A204.1 (cell line): ENCODE measurements around the gene IL9R.
A peak's percentile ranks its signal among the peaks of the same experiment; 100 is the strongest.
"Not testable (repeated sequence)": the region's sequence is repeated elsewhere in the genome, so short reads cannot be mapped to it uniquely, and the experiment has no call there.

Experiments used
- FAIRE-seq: peaks from 2 replicates; lab custom pipeline; 2012; peaks lifted over from hg19 to GRCh38; lab: Jason Lieb, UNC

IL9R gene, protein sequence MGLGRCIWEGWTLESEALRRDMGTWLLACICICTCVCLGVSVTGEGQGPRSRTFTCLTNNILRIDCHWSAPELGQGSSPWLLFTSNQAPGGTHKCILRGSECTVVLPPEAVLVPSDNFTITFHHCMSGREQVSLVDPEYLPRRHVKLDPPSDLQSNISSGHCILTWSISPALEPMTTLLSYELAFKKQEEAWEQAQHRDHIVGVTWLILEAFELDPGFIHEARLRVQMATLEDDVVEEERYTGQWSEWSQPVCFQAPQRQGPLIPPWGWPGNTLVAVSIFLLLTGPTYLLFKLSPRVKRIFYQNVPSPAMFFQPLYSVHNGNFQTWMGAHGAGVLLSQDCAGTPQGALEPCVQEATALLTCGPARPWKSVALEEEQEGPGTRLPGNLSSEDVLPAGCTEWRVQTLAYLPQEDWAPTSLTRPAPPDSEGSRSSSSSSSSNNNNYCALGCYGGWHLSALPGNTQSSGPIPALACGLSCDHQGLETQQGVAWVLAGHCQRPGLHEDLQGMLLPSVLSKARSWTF

GRCh38 chrX:155997436-155997835, at the start of gene IL9R:
Gene IL9R (plus strand): TSS chrX:155997696. CDS start chrX:155997760, 64 bp downstream.
- FAIRE-seq = no peak

GRCh38 chrX:155949098-155949497, 48.4 kb upstream of the IL9R start:
- FAIRE-seq = no peak

DNA sequence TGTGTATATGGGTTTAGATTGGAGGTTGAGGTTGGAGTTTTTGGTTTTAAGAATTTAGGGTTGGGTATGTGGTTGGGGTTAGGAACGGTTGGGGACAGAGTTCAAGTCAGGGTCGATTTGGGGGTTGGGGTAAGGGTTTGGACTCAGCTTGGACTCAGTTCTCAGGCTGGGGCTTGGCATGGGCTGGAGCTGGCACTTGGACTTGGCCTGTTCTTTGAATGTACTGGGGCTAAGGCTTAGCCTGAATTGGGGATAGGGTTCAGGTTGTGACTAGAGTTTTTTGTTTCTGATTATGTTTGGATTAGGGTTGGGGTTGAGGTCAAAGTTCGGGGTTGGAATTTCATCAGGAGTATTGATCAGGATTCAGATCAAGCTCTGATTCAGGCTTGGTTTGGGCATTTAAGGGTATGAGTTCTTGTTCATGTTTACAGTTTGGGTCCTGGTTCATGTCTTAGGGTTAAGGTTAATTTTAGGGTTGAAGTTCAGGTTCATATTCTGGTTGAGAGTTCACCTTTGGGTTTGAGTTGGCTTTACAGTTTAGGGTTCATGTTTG, 46.2 kb upstream of the IL9R start:
- FAIRE-seq = no peak

DNA sequence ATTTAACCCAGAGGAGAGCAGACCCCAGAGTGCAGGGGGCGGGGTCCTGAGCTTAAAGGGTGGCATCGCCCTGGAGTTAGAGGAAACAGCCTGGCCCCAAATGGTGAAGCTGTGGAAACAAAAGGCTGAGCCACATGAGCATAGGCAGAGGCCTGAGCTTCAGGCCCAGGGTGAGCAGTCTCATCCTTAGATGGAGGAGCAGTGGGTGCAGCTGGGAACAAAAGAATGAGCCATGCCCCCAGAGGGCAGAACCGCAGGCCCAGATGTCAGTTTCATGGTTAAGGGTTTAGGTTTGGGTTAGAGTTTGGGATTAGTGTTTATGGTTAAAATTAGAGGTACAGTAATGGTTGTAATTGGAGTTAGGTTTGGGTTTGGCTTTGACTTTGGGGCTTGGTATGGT, 44.4 kb upstream of the IL9R start:
- no peak for FAIRE-seq

GRCh38 chrX:155954793-155955192, 42.7 kb upstream of the IL9R start:
- FAIRE-seq = no peak

GRCh38 chrX:155956099-155956498, 41.4 kb upstream of the IL9R start:
- no peak for FAIRE-seq

DNA sequence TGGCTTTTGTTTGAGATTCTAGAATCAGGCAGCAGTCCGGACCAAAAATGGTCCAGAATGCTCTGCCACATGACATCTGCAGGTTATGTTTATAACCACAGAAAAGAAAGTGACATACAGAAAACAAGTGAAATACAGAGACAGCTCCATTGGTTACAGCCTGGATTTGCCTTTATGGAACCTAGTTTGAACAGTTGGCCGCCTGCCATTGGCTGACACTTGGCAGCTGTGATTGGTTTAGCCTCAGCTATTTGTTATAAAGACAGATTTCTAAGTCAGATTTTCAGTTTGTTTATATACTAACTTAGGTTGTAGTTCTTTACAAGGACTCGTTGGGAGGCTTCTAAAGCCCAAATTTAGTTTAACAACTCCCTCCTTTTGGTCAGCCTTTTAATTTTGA, 40.8 kb upstream of the IL9R start:
- FAIRE-seq = no peak

- no peak for FAIRE-seq
Observed at GRCh38 chrX:155957843-155958242, 39.7 kb upstream of the IL9R start.

DNA sequence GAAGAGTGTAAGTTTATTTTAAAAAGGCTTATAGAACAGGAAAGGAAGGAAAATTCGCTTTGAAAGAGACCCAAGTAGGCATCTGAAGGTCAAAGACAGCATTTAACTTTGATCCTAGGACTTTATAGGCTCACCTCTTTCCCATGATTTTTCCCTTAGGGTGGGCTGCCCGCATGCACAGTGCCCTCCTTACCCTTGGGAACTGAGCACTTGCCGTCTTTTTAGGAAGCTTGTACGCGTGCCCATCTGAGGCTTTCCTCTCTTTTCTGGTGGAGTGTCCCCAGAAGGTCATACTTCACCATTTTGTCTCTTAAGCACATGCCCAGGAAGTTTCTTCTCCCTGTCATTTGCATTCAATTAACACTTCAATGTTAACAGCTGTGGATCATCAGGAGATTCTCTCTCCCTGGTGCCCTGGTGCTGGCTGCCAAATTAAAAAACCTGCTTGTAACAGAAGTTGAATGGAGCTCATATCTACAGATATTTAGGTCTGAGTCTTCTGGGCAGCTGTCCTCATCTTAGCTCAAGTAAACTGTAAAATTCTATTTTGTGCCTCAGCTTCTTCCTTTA, 38.4 kb upstream of the IL9R start:
- no peak for FAIRE-seq

DNA sequence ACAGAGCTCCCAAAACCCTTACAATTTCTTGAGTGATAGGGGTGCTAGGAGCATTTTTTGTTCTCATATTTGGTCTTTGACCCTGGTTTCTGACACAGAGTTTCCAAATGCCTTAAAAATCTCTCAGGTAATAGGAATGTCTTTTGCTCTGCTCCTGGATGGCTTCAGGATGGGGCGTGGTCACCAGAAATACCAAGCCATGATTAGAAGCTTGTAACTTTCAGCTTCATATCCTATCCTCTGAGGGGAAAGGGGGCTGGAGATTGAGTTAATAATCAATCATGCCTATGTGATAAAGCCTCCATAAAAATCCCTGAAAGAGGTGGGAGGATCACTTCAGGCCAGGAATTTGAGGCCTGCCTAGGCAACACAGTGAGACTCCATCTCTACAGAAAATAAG, 34.6 kb upstream of the IL9R start:
- no peak for FAIRE-seq

DNA sequence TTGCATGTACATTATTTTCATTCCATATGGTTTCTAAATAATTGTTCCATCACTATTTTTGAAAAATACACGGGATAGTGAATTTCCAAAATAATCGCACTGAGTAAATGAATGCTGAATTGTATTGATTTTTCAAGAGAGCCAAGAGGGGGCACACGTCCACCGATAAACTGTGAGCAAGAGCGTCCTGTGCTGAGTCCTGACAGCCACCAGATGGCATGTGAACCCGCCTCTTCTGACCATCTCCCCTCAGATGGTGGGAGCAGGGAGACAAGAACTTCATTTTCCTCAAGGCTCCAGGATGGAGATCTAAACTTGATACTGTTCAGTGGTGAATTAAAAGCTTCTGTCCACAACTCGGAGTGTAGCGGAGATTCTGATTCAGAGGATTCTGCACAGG, 30.6 kb upstream of the IL9R start:
- peak; percentile 74 for FAIRE-seq

- no peak for FAIRE-seq
Observed at GRCh38 chrX:155967653-155968325, 29.7 kb upstream of the IL9R start.

- FAIRE-seq = no peak
Observed at GRCh38 chrX:155968326-155968661, 29.2 kb upstream of the IL9R start.

DNA sequence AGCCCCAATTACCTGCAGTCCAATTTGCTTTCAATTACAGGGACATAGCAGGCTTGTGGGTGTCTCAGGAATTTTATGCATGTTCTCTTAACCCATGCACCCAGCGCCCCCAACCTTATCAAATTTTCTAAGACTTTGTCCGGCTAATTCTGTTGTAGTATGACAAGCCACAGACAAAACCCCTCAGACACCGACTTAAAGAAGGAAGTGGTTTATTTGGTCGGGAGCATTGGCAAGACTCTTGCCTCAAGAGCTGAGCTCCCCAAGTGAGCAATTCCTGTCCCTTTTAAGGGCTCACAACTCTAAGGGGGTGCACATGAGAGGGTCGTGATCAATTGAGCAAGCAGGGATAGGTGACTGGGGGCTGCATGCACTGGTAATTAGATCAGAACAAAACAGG, 28.7 kb upstream of the IL9R start:
- no peak for FAIRE-seq

DNA sequence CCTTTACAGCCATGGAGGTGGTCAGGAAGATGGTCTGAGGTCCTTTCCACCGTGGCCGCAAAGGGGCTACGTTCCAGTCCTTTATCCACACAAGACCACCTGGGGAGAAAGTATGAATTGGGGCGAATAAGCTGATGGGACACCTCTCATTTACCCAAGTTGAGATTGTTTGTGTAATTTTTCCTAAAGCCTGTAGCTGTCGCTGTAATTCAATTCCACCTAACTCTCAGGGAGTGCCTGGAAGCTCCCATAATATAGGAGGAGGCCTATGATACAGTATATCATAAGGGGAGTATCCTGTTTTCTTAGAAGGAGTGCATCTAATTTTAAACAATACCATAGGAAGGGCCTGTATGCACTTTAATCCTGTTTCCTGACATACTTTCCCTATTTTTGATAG, 25.8 kb upstream of the IL9R start:
- not testable (repeated sequence) for FAIRE-seq

DNA sequence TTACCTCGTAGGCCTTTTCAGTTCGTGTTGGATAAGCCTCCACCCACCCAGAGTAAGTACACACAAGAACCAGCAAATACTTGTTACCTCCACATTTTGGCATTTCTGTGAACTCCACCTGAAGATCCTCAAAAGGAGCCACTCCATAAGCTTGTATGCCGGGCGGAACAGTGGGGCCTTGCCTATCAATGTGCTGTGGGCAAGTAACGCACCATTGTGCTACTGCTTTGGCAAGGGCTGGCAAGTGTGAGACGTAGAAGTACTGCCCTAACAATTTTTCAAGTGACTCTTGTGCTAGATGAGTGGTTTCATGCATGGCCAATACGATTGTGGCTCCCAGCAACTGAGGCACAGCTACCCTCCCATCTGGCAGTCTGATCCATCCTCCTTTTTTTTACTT, 25.3 kb upstream of the IL9R start:
- not testable (repeated sequence) for FAIRE-seq

GRCh38 chrX:155983326-155983725, 14.2 kb upstream of the IL9R start:
- FAIRE-seq = no peak

DNA sequence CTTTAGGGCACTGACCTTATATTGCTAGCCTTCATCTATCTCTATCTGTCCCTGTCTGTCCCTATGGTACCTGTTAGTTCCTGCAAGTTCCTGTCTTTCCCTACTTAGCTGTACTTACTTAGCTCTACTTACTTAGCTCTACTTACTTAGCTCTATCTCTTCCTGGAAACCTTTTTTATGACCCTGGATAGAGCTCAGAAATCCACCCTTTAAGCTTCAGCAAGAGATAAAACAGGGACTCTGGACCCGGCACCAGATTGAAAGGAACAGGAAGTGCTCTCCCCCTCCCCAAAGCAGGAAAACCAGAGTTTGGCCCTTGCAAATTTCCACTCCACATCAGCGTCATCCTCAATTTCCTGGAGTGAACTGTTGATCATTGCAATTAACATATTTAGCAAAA, 12.3 kb upstream of the IL9R start:
- no peak for FAIRE-seq

DNA sequence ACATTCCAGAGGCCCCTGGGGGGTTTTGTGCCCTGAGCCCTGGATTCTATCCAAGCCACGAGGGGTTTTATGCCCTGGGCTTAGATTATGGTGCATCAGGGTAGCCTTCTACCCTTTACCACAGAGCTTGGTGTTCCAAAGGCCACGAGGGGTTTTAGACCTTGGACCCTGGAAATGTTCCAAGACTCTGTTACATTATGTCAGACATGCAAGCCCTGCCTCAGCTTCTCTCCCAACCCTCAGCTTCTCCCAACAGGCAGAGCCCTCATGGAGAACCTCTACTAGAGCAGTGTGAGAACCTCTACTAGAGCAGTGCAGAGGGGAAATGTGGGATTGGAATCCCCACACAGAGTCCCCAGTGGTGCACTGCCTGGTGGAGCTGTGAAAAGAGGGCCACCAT, 10.5 kb upstream of the IL9R start:
- not testable (repeated sequence) for FAIRE-seq

GRCh38 chrX:155988859-155989258, 8.6 kb upstream of the IL9R start:
- FAIRE-seq = no peak

GRCh38 chrX:155993421-155993820, 4.1 kb upstream of the IL9R start:
- FAIRE-seq = no peak

DNA sequence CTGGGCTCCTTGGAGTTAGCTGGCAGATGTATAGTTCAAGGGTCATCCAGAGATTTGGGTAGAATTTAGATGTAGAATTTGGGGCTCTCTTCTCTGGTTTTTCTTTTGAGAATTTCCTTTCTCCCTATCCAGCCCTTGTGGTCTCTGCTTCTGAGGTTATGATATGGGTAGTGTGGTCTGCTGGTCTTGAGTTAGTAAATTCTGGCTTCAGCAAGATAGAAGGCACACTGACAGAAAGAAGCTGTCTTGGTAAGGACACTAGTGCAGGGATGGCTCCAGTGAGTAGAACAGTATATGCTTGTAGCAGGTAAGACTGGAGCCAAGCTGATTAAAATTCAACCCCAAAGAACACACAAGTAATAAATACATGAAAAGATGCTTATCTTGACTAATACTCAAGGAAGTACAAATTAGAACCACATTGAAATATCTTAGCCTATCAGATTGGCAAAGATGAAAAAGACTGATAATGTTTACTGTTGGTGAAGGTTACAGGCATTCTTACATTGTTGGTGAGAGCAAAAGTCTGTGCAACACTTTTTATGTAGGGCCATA, 2.1 kb upstream of the IL9R start:
- no peak for FAIRE-seq

DNA sequence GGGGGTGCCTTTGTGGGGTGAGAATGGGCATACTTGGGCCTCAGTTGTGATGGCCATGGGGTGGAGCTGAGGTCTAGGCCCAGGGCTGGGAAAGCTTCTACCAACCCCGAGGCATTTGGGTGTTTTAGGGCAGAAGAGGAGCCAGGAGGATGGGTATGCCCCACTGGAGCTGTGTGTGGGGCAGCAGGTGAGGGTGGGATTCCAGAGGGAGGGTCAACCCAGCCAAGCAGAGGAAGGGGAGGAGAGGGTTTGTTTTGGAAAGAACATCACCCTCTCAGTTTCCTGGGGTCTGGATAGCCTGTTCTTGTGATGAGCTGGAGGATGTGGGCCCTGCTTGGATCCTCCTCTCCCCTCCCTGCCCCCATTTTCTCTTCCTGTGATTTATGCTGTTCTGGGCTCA, 620 bp downstream of the IL9R start:
- no peak for FAIRE-seq
